Lung microvascular endothelial cell (primary cell): ENCODE measurements around the gene PPP1R37. TPM values are rescaled to one million over a fixed set of nuclear protein-coding genes. Genes with fewer than 3 reads are reported as not detected.
"Not testable (repeated sequence)": the region's sequence is repeated elsewhere in the genome, so short reads cannot be mapped to it uniquely, and the experiment has no call there.

Experiments
- DNase-seq, 2 donors: peaks; one replicate each; pipeline versions ENCODE4 v3.0.0 to v3.0.0-alpha.2; 2010; ENCODE audit warnings: low read depth in 2 of 2
- total RNA-seq: library from RNA; depleted of rRNA; stranded (reverse); fragments of >200 nt; gene quantifications from 2 replicates; pipeline ENCODE4 v1.2.1, GENCODE V29; 2014

The PPP1R37 gene
- total RNA-seq, 1 donor from 2014 or later = 24.0 TPM

GRCh38 chr19:45113628-45114027, 20.6 kb downstream of the PPP1R37 start:
- DNase-seq = no peak

GRCh38 chr19:45114116-45114515, 21.1 kb downstream of the PPP1R37 start:
- DNase-seq = no peak

GRCh38 chr19:45115809-45116615, 23.0 kb downstream of the PPP1R37 start:
- DNase-seq = no peak

- no peak for DNase-seq
Measured at GRCh38 chr19:45117167-45117594, 24.2 kb downstream of the PPP1R37 start.

- DNase-seq = no peak
Measured at GRCh38 chr19:45117671-45118070, 24.7 kb downstream of the PPP1R37 start.

GRCh38 chr19:45118106-45118505, 25.1 kb downstream of the PPP1R37 start:
- no peak for DNase-seq

- not testable (repeated sequence) for DNase-seq
Measured at GRCh38 chr19:45118591-45119355, 25.8 kb downstream of the PPP1R37 start.

- no peak for DNase-seq
Measured at GRCh38 chr19:45119582-45119981, 26.6 kb downstream of the PPP1R37 start.

- DNase-seq = no peak
Measured at GRCh38 chr19:45121827-45122345, 28.9 kb downstream of the PPP1R37 start.

GRCh38 chr19:45122832-45123231, 29.9 kb downstream of the PPP1R37 start:
- DNase-seq = no peak

GRCh38 chr19:45123440-45123850, 30.5 kb downstream of the PPP1R37 start:
- no peak for DNase-seq

GRCh38 chr19:45124021-45124420, 31.0 kb downstream of the PPP1R37 start:
- no peak for DNase-seq

GRCh38 chr19:45125360-45125759, 32.4 kb downstream of the PPP1R37 start:
- DNase-seq = no peak

GRCh38 chr19:45125975-45126493, 33.1 kb downstream of the PPP1R37 start:
- DNase-seq = peak; percentile 64 to 79

- DNase-seq = no peak
Measured at GRCh38 chr19:45126654-45127053, 33.7 kb downstream of the PPP1R37 start.

GRCh38 chr19:45128146-45128545, 35.2 kb downstream of the PPP1R37 start:
- no peak for DNase-seq

- no peak for DNase-seq
Measured at GRCh38 chr19:45128806-45129205, 35.8 kb downstream of the PPP1R37 start.

GRCh38 chr19:45130236-45130635, 37.3 kb downstream of the PPP1R37 start:
- no peak for DNase-seq

GRCh38 chr19:45130888-45131615, 38.1 kb downstream of the PPP1R37 start:
- DNase-seq = peak; percentile 22 to 48

- no peak for DNase-seq
Measured at GRCh38 chr19:45133661-45134060, 40.7 kb downstream of the PPP1R37 start.

GRCh38 chr19:45135176-45135885, 42.4 kb downstream of the PPP1R37 start:
- no peak for DNase-seq
